B cell (primary cell): ENCODE measurements around the gene ANKRD29. TPM values are rescaled to one million over a fixed set of nuclear protein-coding genes. Genes with fewer than 3 reads are reported as not detected.

ENCODE experiments used
- ATAC-seq: fragments of 200-7000 bp; cut with Tn5 transposase; one replicate; pipeline ENCODE4 v1.10.0; 2021; ENCODE audit warnings: low read depth, mild to moderate bottlenecking, moderate number of reproducible peaks, moderate library complexity
- CTCF ChIA-PET: fragments of 350-600 bp; sonication (Branson Sonifier 250); formaldehyde crosslinking; loops from one replicate; lab custom pipeline; 2021; ENCODE audit warnings: antibody characterized with exemption, inconsistent platforms; lab: Charles Lee
- POLR2A ChIA-PET: fragments of 350-600 bp; sonication (Branson Sonifier 250); formaldehyde crosslinking; loops from one replicate; lab custom pipeline; 2021; ENCODE audit warnings: antibody characterized with exemption; lab: Charles Lee
- DNase-seq: peaks from one replicate; pipeline ENCODE4 v3.0.0; 2013
- H2AFZ ChIP-seq: 2 replicates; pipeline ENCODE4 v1.6.1; 2012; ENCODE audit warnings: mild to moderate bottlenecking, low read depth, low read length; ENCODE audit not compliant: insufficient read depth, poor library complexity, severe bottlenecking
- H3K27ac ChIP-seq, 2 donors: 1 replicate in 1 of 2; 2 replicates in 1 of 2; pipeline ENCODE4 v1.5.1; 2012 to 2013; ENCODE audit warnings: low read length in 2 of 2, mild to moderate bottlenecking in 2 of 2, moderate library complexity in 1 of 2
- H3K27me3 ChIP-seq, 4 experiments: fragments of 200-600 bp in 1 of 4; sonication (generic) in 1 of 4; replicated peaks in 1 of 4; 1 replicate in 2 of 4; 2 replicates in 2 of 4; pipeline versions ENCODE4 v1.6.1 to v1.7.0; 2013 to 2016; ENCODE audit warnings: low read length in 3 of 4, mild to moderate bottlenecking in 2 of 4, mixed read lengths in 1 of 4, moderate library complexity in 1 of 4; ENCODE audit not compliant: insufficient read depth in 4 of 4, control insufficient read depth in 3 of 4; ENCODE audit errors: control extremely low read depth in 1 of 4
- H3K36me3 ChIP-seq, 2 experiments: replicated peaks in 1 of 2; 1 replicate in 1 of 2; 2 replicates in 1 of 2; pipeline versions ENCODE4 v1.6.1 to v1.7.1; 2013; ENCODE audit warnings: low read length in 1 of 2; ENCODE audit not compliant: insufficient read depth in 2 of 2, control insufficient read depth in 1 of 2; ENCODE audit errors: control extremely low read depth in 1 of 2, extremely low read depth in 1 of 2
- H3K4me1 ChIP-seq, 2 donors: fragments of 200-600 bp in 1 of 2; sonication (generic) in 1 of 2; 1 replicate in 1 of 2; 2 replicates in 1 of 2; pipeline versions ENCODE4 v1.5.1 to v1.6.1; 2013 to 2017; ENCODE audit warnings: low read length in 2 of 2; ENCODE audit not compliant: control insufficient read depth in 2 of 2, insufficient read depth in 2 of 2
- H3K4me2 ChIP-seq: replicated peaks from 2 replicates; pipeline ENCODE3; 2012; ENCODE audit warnings: mild to moderate bottlenecking, low read depth, low read length; ENCODE audit not compliant: poor library complexity, severe bottlenecking
- H3K4me3 ChIP-seq, 5 experiments: fragments of 200-600 bp in 1 of 5; sonication (generic) in 1 of 5; 1 replicate in 3 of 5; 2 replicates in 2 of 5; pipeline versions ENCODE4 v1.5.1 to v1.7.0; 2011 to 2016; ENCODE audit warnings: low read length in 4 of 5, mild to moderate bottlenecking in 4 of 5, low read depth in 2 of 5, control low read depth in 1 of 5, moderate library complexity in 1 of 5; ENCODE audit not compliant: insufficient read depth in 1 of 5; ENCODE audit errors: control extremely low read depth in 1 of 5, extremely low read depth in 1 of 5
- H3K79me2 ChIP-seq: fragments of 200-600 bp; sonication (generic); one replicate; pipeline ENCODE4 v1.6.0; 2016; ENCODE audit warnings: low read length; ENCODE audit not compliant: control insufficient read depth, insufficient read depth
- H3K9ac ChIP-seq: fragments of 200-600 bp; sonication (generic); 2 replicates; pipeline ENCODE4 v1.6.1; 2017; ENCODE audit warnings: mild to moderate bottlenecking, low read length, moderate library complexity
- H3K9me3 ChIP-seq, 3 donors: one replicate each; pipeline versions ENCODE4 v1.6.1 to v1.7.1; 2013; ENCODE audit warnings: low read length in 2 of 3; ENCODE audit not compliant: control insufficient read depth in 2 of 3, insufficient read depth in 1 of 3; ENCODE audit errors: control extremely low read depth in 1 of 3
- H4K20me1 ChIP-seq: 2 replicates; pipeline ENCODE4 v1.6.0; 2012; ENCODE audit warnings: mild to moderate bottlenecking, low read length; ENCODE audit not compliant: insufficient read depth, control insufficient read depth, poor library complexity, severe bottlenecking
- H3K27ac Mint-ChIP-seq: one replicate; pipeline ENCODE4 v1.8.0; 2021; ENCODE audit warnings: mixed read lengths
- H3K27me3 Mint-ChIP-seq: one replicate; pipeline ENCODE4 v1.8.0; 2021; ENCODE audit warnings: mixed read lengths
- H3K4me1 Mint-ChIP-seq: one replicate; pipeline ENCODE4 v1.8.0; 2021; ENCODE audit warnings: mixed read lengths
- H3K4me3 Mint-ChIP-seq: one replicate; pipeline ENCODE4 v1.8.0; 2021; ENCODE audit warnings: mixed read lengths
- H3K9me3 Mint-ChIP-seq: one replicate; pipeline ENCODE4 v1.8.0; 2022; ENCODE audit warnings: mixed read lengths; ENCODE audit not compliant: insufficient read depth
- CTCF ChIP-seq: fragments of 200-600 bp; IDR thresholded peaks from one replicate; pipeline ENCODE4 v1.8.0; 2022; ENCODE audit warnings: antibody characterized with exemption, mild to moderate bottlenecking
- EZH2 ChIP-seq: IDR thresholded peaks from 2 replicates; pipeline ENCODE4 v1.6.1; 2012; ENCODE audit warnings: borderline replicate concordance, low read depth, mild to moderate bottlenecking, moderate library complexity, low read length; ENCODE audit not compliant: insufficient read depth, poor library complexity, severe bottlenecking
- WGBS: methylation state at CpG from one replicate; pipeline ENCODE4 v1.1.5; 2013; ENCODE audit warnings: missing lambda C conversion rate; ENCODE audit not compliant: insufficient coverage; 5-methylcytosine and 5-hydroxymethylcytosine counted together
- intact Hi-C: fragments of 100-400 bp; cut with micrococcal nuclease; formaldehyde crosslinking; loops from one replicate; pipeline ENCODE4 v1.10.0; 2022
- polyA plus RNA-seq: library from polyadenylated mRNA; depleted of rRNA; stranded (reverse); fragments of >200 nt; gene quantifications from 2 replicates; pipeline ENCODE4 v1.2.3, GENCODE V29; 2012
- total RNA-seq, 2 donors: library from RNA; stranded (reverse); fragments of 120-200 nt in 1 of 2; gene quantifications; 1 replicate in 1 of 2; 2 replicates in 1 of 2; pipeline versions ENCODE4 v1.2.3 to v1.2.4, GENCODE V29; 2013 to 2022

ANKRD29 gene
- total and polyA plus RNA-seq, 2 donors (not counting 1 experiment from before 2014, with no cell fraction given) = not detected

- Histone ChIP-seq H2AFZ (no peak overlapping the region), H3K9ac (no peak overlapping the region), H3K4me1 (no peaks in the 10 kb centered on the region), H4K20me1 (no peaks in the 10 kb centered on the region), H3K79me2 (no peaks in the 10 kb centered on the region), H3K36me3 (no peaks in the 10 kb centered on the region), H3K4me2 (no peak overlapping the region), H3K4me3 (no peak overlapping the region), H3K27ac (no peak overlapping the region), H3K27me3 (no peaks in the 10 kb centered on the region), H3K9me3 (no peaks in the 10 kb centered on the region)
- POLR2A ChIA-PET = no interaction called here
- CTCF ChIA-PET = no interaction called here
- no peak for ATAC-seq
- Mint-ChIP-seq H3K4me1 (no peaks in the 10 kb centered on the region), H3K9me3 (no peaks in the 10 kb centered on the region), H3K27ac (no peak overlapping the region), H3K27me3 (peaks cover 32% of the 10 kb centered on the region), H3K4me3 (no peak overlapping the region)
- WGBS = 37% methylated on average over 8 of the region's 8 CpGs
- intact Hi-C loops = no loop called here
- no peak for DNase-seq
- TF ChIP-seq CTCF (no peak), EZH2 (no peak)
Measured at GRCh38 chr18:23648940-23649607, 13.6 kb downstream of the ANKRD29 start.

- H3K27ac Mint-ChIP-seq = no peak overlapping the region
- Histone ChIP-seq H2AFZ (no peak overlapping the region), H3K4me1 (no peaks in the 10 kb centered on the region), H3K9ac (no peak overlapping the region), H3K4me2 (no peak overlapping the region), H3K27ac (no peak overlapping the region), H3K27me3 (no peaks in the 10 kb centered on the region), H3K36me3 (no peaks in the 10 kb centered on the region), H3K9me3 (no peaks in the 10 kb centered on the region), H3K4me3 (no peak overlapping the region), H4K20me1 (no peaks in the 10 kb centered on the region), H3K79me2 (no peaks in the 10 kb centered on the region)
- DNase-seq (no peak), ATAC-seq (no peak)
- POLR2A ChIA-PET = no interaction called here
- no CpG with 5 or more reads among the region's 3 CpGs for WGBS
- no peak overlapping the region for H3K4me3 Mint-ChIP-seq
- TF ChIP-seq CTCF = no peak
- intact Hi-C loops = no loop called here
- H3K9me3 Mint-ChIP-seq = no peaks in the 10 kb centered on the region
- no peaks in the 10 kb centered on the region for H3K4me1 Mint-ChIP-seq
- CTCF ChIA-PET = no interaction called here
- peaks cover 32% of the 10 kb centered on the region for H3K27me3 Mint-ChIP-seq
Measured at GRCh38 chr18:23648456-23648855, 14.3 kb downstream of the ANKRD29 start.
